Right lobe of liver (tissue), 6 donors: ENCODE data around the gene TRAPPC2. TPM values are rescaled to one million over a fixed set of nuclear protein-coding genes. Genes with fewer than 3 reads are reported as not detected.

Source experiments
- ATAC-seq, 4 donors: fragments of 200-7000 bp; cut with Tn5 transposase; one replicate each; pipeline ENCODE4 v1.9.1; 2020; ENCODE audit warnings: mild to moderate bottlenecking in 4 of 4, moderate library complexity in 4 of 4
- DNase-seq, 3 donors: peaks; one replicate each; pipeline ENCODE4 v3.0.0-alpha.2; 2020
- H3K27ac ChIP-seq, 3 donors: fragments of 200-600 bp; one replicate each; pipeline ENCODE4 v1.8.0; 2022
- H3K27me3 ChIP-seq, 2 donors: fragments of 200-600 bp; one replicate each; pipeline ENCODE4 v1.8.0; 2022
- H3K36me3 ChIP-seq, 4 donors: fragments of 200-600 bp; sonication (generic) in 1 of 4; one replicate each; pipeline versions ENCODE4 v1.5.1 to v1.8.0; 2017 to 2022; ENCODE audit warnings: control low read depth in 1 of 4
- H3K4me1 ChIP-seq, 4 donors: fragments of 200-600 bp; sonication (generic) in 1 of 4; one replicate each; pipeline versions ENCODE4 v1.5.1 to v1.8.0; 2017 to 2022; ENCODE audit warnings: control low read depth in 1 of 4
- H3K4me3 ChIP-seq, 3 donors: fragments of 200-600 bp; one replicate each; pipeline ENCODE4 v1.8.0; 2022
- H3K9me3 ChIP-seq, 4 donors: fragments of 200-600 bp; sonication (generic) in 1 of 4; one replicate each; pipeline versions ENCODE4 v1.5.1 to v1.8.0; 2017 to 2022; ENCODE audit warnings: control low read depth in 1 of 4
- CTCF ChIP-seq, 4 donors: fragments of 200-600 bp in 3 of 4; fragments of 450-650 bp in 1 of 4; IDR thresholded peaks; one replicate each; pipeline versions ENCODE4 v1.5.1 to v1.8.0; 2016 to 2022; ENCODE audit warnings: antibody characterized with exemption in 4 of 4, mild to moderate bottlenecking in 2 of 4
- POLR2A ChIP-seq: fragments of 450-650 bp; IDR thresholded peaks from one replicate; pipeline ENCODE4 v1.6.1; 2017; ENCODE audit warnings: antibody characterized with exemption, mild to moderate bottlenecking
- WGBS: methylation state at CpG from one replicate; pipeline ENCODE4 v1.1.6; 2018; ENCODE audit warnings: low coverage, low lambda C conversion rate; ENCODE audit not compliant: insufficient coverage; ENCODE audit errors: missing lambda C conversion rate; 5-methylcytosine and 5-hydroxymethylcytosine counted together
- intact Hi-C, 2 donors: fragments of 100-400 bp; cut with DNase I; formaldehyde crosslinking; loops; one replicate each; pipeline versions ENCODE4 v1.11.2 to v1.14.1; 2022
- total RNA-seq, 6 experiments: library from RNA; depleted of rRNA in 2 of 6; stranded (reverse); fragments of >200 nt in 2 of 6; fragmentation: NEBNext Ultra II Directional in 3 of 6; extraction: Animal tissue kit (Norgen Biotek cat#: 25700) in 3 of 6; gene quantifications; one replicate each; pipeline versions ENCODE4 v1.1.0 to v1.2.4, GENCODE V29; 2016 to 2023
- donor health status: DM: no; HTN: yes; CAD: no.
- donor health status: DM: no; HTN: no; CAD: no.
- donor health status: DM: no; HTN: no; CAD: no.
- donor health status: DM: no; HTN: yes; CAD: no.
- donor health status: DM: no; HTN: yes; CAD: no.

Gene TRAPPC2
- total RNA-seq, 6 experiments from 2014 or later, result 6.3 to 13.8 (median 8.5) TPM

GRCh38 chrX:13775837-13776236 lies 41.4 kb upstream of the TRAPPC2 start:
- no peaks in the 10 kb centered on the region for H3K36me3 ChIP-seq
- DNase-seq, result peak in 1 of 3 donors; percentile 47
- peak; percentile 68 to 93 (median 88) for ATAC-seq
- no peaks in the 10 kb centered on the region for H3K27me3 ChIP-seq
- H3K9me3 ChIP-seq, result no peaks in the 10 kb centered on the region
- no peak overlapping the region for H3K4me3 ChIP-seq
- 57% methylated on average over 3 of the region's 3 CpGs for WGBS
- TF ChIP-seq CTCF (IDR thresholded peaks at IDR 0.05), result no peak
- no peaks in the 10 kb centered on the region for H3K4me1 ChIP-seq
- intact Hi-C loops, result no loop called here
- no peak overlapping the region for H3K27ac ChIP-seq

GRCh38 chrX:13774696-13775095 lies 40.3 kb upstream of the TRAPPC2 start:
- peaks cover 0 to 2% (median 0%) of the 10 kb centered on the region in 4 donors for H3K36me3 ChIP-seq
- TF ChIP-seq POLR2A, result no peak
- TF ChIP-seq CTCF (IDR thresholded peaks at IDR 0.05), result no peak
- ATAC-seq (no peak), DNase-seq (no peak)
- 68% methylated on average over 2 of the region's 2 CpGs for WGBS
- no peaks in the 10 kb centered on the region for H3K4me1 ChIP-seq
- no peak overlapping the region for H3K4me3 ChIP-seq
- H3K9me3 ChIP-seq, result no peaks in the 10 kb centered on the region
- no peaks in the 10 kb centered on the region for H3K27me3 ChIP-seq
- H3K27ac ChIP-seq, result no peak overlapping the region
- intact Hi-C loops, result no loop called here

- TF ChIP-seq CTCF (IDR thresholded peaks at IDR 0.05) (no peak), POLR2A (no peak)
- H3K27me3 ChIP-seq, result no peaks in the 10 kb centered on the region
- peaks cover 0 to 26% (median 0%) of the 10 kb centered on the region in 4 donors for H3K36me3 ChIP-seq
- DNase-seq (no peak), ATAC-seq (no peak)
- H3K4me3 ChIP-seq, result no peak overlapping the region
- intact Hi-C loops, result no loop called here
- H3K27ac ChIP-seq, result no peak overlapping the region
- 72% methylated on average over 3 of the region's 3 CpGs for WGBS
- no peaks in the 10 kb centered on the region for H3K9me3 ChIP-seq
- H3K4me1 ChIP-seq, result no peaks in the 10 kb centered on the region
These were observed 35.7 kb upstream of the TRAPPC2 start for GRCh38 chrX:13770013-13770535.

GRCh38 chrX:13768939-13769338 lies 34.5 kb upstream of the TRAPPC2 start:
- no peaks in the 10 kb centered on the region for H3K4me1 ChIP-seq
- no peak overlapping the region for H3K27ac ChIP-seq
- peaks cover 0 to 28% (median 0%) of the 10 kb centered on the region in 4 donors for H3K36me3 ChIP-seq
- 76% methylated on average over 4 of the region's 4 CpGs for WGBS
- intact Hi-C loops, result no loop called here
- DNase-seq, result no peak
- no peaks in the 10 kb centered on the region for H3K27me3 ChIP-seq
- no peak for TF ChIP-seq POLR2A
- TF ChIP-seq CTCF (IDR thresholded peaks at IDR 0.05), result no peak
- no peaks in the 10 kb centered on the region for H3K9me3 ChIP-seq
- H3K4me3 ChIP-seq, result no peak overlapping the region
- no peak for ATAC-seq

GRCh38 chrX:13764765-13765164 lies 30.3 kb upstream of the TRAPPC2 start:
- Histone ChIP-seq H3K27ac (no peak overlapping the region), H3K9me3 (no peaks in the 10 kb centered on the region), H3K27me3 (no peaks in the 10 kb centered on the region), H3K4me3 (no peak overlapping the region), H3K36me3 (peaks cover 0 to 63% (median 3%) of the 10 kb centered on the region in 4 donors), H3K4me1 (no peaks in the 10 kb centered on the region)
- intact Hi-C loops, result no loop called here
- TF ChIP-seq CTCF (IDR thresholded peaks at IDR 0.05) (peak in 2 of 4 donors; percentile 4 to 5), POLR2A (no peak)
- DNase-seq, result no peak
- peak in 2 of 4 donors; percentile 33 to 36 for ATAC-seq
- 47% methylated on average over 6 of the region's 6 CpGs for WGBS
